ENCODE data around the gene MPDZ. TPM values are rescaled to one million over a fixed set of nuclear protein-coding genes. Genes with fewer than 3 reads are reported as not detected.

The MPDZ gene
- total and polyA plus RNA-seq, 2 of the 13 experiments (the other 11 are each of a cell fraction or from before 2014, with no cell fraction given), result 12.4 to 14.7 TPM

DNA sequence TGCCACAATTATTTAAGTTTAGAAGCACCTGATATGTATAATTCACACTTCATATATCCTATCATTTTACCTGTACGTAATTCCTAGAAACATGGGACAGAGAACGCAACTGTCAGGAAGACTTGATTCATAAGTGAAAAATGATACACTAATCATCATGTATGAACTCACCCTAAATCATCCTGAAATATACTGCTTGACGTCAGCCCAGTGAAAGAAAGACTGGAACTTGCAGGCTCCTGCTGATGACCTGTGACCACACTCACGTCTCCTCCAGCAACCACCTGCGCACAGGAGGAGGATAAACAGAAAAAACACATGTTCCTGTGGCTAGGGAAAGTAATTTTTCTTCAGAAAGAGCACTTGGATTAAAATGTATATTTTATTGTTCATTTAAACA lies 169.7 kb downstream of the MPDZ start (continued):
- TF ChIP-seq, protein P1, sequence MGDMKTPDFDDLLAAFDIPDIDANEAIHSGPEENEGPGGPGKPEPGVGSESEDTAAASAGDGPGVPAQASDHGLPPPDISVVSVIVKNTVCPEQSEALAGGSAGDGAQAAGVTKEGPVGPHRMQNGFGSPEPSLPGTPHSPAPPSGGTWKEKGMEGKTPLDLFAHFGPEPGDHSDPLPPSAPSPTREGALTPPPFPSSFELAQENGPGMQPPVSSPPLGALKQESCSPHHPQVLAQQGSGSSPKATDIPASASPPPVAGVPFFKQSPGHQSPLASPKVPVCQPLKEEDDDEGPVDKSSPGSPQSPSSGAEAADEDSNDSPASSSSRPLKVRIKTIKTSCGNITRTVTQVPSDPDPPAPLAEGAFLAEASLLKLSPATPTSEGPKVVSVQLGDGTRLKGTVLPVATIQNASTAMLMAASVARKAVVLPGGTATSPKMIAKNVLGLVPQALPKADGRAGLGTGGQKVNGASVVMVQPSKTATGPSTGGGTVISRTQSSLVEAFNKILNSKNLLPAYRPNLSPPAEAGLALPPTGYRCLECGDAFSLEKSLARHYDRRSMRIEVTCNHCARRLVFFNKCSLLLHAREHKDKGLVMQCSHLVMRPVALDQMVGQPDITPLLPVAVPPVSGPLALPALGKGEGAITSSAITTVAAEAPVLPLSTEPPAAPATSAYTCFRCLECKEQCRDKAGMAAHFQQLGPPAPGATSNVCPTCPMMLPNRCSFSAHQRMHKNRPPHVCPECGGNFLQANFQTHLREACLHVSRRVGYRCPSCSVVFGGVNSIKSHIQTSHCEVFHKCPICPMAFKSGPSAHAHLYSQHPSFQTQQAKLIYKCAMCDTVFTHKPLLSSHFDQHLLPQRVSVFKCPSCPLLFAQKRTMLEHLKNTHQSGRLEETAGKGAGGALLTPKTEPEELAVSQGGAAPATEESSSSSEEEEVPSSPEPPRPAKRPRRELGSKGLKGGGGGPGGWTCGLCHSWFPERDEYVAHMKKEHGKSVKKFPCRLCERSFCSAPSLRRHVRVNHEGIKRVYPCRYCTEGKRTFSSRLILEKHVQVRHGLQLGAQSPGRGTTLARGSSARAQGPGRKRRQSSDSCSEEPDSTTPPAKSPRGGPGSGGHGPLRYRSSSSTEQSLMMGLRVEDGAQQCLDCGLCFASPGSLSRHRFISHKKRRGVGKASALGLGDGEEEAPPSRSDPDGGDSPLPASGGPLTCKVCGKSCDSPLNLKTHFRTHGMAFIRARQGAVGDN (CRISPR knock-in tag; IDR thresholded peaks at IDR 0.05), result no peak
- no peak for TF ChIP-seq ZNF12 (CRISPR knock-in tag; IDR thresholded peaks at IDR 0.05)

DNA sequence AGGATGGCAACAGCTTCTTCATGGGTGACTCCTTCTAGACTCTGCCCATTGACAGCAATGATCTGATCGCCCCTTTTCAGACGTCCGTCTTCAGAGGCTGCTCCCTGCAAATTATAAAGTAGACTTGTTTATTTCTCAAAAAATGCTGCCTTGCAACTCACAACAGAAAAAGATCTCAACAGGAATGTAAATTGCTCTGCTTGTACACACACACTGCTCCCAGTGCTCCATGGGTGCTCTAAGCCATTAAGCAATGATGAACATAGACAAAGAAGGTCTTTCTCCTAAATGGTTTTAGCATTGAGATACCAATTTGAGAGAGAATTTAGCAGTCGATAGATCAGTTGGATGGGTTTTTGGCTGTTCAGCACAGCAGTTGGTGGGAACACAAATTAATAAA lies 172.5 kb downstream of the MPDZ start:
- Histone ChIP-seq H3K4me1 (ENCODE audit: insufficient read depth, low read length) (peaks cover 9% of the 10 kb centered on the region), H3K4me3 (replicated peaks in 1 of 3; ENCODE audit: insufficient read depth in 1 of 3, low read depth in 2 of 3, low read length in 3 of 3) (no peak overlapping the region), H3K27me3 (ENCODE audit: control insufficient read depth in 1 of 2, insufficient read depth in 2 of 2, low read length in 2 of 2) (no peaks in the 10 kb centered on the region), H4K20me1 (ENCODE audit: insufficient read depth, low read length) (no peaks in the 10 kb centered on the region), H3K27ac (ENCODE audit: extremely low read length, insufficient read depth, low read length) (no peak overlapping the region), H3K36me3 (replicated peaks in 1 of 2; ENCODE audit: control insufficient read depth in 1 of 2, insufficient read depth in 2 of 2, low read length in 2 of 2) (no peaks in the 10 kb centered on the region; a peak in 2 of 5 replicates), H2AFZ (ENCODE audit: low read length) (no peak overlapping the region), H3K79me2 (ENCODE audit: insufficient read depth, low read length) (no peaks in the 10 kb centered on the region), H3K9ac (ENCODE audit: insufficient read depth, low read depth, low read length) (no peak overlapping the region), H3K9me3 (ENCODE audit: low read length) (no peaks in the 10 kb centered on the region), H3K4me2 (ENCODE audit: low read depth, low read length) (no peak overlapping the region)
- DNase-seq (ENCODE audit: low spot score) (no peak), FAIRE-seq (no peak), ATAC-seq (no peak)
- ChIA-PET POLR2A (no interaction called here), CTCF (ENCODE audit: low intra/inter-chr PET ratio, low total read pairs) (no interaction called here)
- in situ Hi-C loops (cut with HindIII; ENCODE audit: extremely low pct_ligation_motif_present, low pct_unique_long_range_greater_than_20kb), result no loop called here
- intact Hi-C loops (cut with micrococcal nuclease; ENCODE audit: unreplicated experiment), result no loop called here
- WGBS (ENCODE audit: low lambda C conversion rate), result 93% methylated on average over 4 of the region's 4 CpGs
- no TSS peak for BruUV-seq (replicated peaks)
- TF ChIP-seq, protein P2, sequence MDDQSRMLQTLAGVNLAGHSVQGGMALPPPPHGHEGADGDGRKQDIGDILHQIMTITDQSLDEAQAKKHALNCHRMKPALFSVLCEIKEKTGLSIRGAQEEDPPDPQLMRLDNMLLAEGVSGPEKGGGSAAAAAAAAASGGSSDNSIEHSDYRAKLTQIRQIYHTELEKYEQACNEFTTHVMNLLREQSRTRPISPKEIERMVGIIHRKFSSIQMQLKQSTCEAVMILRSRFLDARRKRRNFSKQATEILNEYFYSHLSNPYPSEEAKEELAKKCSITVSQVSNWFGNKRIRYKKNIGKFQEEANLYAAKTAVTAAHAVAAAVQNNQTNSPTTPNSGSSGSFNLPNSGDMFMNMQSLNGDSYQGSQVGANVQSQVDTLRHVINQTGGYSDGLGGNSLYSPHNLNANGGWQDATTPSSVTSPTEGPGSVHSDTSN (CRISPR knock-in tag; IDR thresholded peaks at IDR 0.05; ENCODE audit: borderline replicate concordance), result no peak
- TF ChIP-seq KAT8 (CRISPR knock-in tag; IDR thresholded peaks at IDR 0.05), result no peak
- TF ChIP-seq, protein P3, sequence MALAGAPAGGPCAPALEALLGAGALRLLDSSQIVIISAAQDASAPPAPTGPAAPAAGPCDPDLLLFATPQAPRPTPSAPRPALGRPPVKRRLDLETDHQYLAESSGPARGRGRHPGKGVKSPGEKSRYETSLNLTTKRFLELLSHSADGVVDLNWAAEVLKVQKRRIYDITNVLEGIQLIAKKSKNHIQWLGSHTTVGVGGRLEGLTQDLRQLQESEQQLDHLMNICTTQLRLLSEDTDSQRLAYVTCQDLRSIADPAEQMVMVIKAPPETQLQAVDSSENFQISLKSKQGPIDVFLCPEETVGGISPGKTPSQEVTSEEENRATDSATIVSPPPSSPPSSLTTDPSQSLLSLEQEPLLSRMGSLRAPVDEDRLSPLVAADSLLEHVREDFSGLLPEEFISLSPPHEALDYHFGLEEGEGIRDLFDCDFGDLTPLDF (CRISPR knock-in tag; IDR thresholded peaks at IDR 0.05), result no peak
- TF ChIP-seq, protein P4, sequence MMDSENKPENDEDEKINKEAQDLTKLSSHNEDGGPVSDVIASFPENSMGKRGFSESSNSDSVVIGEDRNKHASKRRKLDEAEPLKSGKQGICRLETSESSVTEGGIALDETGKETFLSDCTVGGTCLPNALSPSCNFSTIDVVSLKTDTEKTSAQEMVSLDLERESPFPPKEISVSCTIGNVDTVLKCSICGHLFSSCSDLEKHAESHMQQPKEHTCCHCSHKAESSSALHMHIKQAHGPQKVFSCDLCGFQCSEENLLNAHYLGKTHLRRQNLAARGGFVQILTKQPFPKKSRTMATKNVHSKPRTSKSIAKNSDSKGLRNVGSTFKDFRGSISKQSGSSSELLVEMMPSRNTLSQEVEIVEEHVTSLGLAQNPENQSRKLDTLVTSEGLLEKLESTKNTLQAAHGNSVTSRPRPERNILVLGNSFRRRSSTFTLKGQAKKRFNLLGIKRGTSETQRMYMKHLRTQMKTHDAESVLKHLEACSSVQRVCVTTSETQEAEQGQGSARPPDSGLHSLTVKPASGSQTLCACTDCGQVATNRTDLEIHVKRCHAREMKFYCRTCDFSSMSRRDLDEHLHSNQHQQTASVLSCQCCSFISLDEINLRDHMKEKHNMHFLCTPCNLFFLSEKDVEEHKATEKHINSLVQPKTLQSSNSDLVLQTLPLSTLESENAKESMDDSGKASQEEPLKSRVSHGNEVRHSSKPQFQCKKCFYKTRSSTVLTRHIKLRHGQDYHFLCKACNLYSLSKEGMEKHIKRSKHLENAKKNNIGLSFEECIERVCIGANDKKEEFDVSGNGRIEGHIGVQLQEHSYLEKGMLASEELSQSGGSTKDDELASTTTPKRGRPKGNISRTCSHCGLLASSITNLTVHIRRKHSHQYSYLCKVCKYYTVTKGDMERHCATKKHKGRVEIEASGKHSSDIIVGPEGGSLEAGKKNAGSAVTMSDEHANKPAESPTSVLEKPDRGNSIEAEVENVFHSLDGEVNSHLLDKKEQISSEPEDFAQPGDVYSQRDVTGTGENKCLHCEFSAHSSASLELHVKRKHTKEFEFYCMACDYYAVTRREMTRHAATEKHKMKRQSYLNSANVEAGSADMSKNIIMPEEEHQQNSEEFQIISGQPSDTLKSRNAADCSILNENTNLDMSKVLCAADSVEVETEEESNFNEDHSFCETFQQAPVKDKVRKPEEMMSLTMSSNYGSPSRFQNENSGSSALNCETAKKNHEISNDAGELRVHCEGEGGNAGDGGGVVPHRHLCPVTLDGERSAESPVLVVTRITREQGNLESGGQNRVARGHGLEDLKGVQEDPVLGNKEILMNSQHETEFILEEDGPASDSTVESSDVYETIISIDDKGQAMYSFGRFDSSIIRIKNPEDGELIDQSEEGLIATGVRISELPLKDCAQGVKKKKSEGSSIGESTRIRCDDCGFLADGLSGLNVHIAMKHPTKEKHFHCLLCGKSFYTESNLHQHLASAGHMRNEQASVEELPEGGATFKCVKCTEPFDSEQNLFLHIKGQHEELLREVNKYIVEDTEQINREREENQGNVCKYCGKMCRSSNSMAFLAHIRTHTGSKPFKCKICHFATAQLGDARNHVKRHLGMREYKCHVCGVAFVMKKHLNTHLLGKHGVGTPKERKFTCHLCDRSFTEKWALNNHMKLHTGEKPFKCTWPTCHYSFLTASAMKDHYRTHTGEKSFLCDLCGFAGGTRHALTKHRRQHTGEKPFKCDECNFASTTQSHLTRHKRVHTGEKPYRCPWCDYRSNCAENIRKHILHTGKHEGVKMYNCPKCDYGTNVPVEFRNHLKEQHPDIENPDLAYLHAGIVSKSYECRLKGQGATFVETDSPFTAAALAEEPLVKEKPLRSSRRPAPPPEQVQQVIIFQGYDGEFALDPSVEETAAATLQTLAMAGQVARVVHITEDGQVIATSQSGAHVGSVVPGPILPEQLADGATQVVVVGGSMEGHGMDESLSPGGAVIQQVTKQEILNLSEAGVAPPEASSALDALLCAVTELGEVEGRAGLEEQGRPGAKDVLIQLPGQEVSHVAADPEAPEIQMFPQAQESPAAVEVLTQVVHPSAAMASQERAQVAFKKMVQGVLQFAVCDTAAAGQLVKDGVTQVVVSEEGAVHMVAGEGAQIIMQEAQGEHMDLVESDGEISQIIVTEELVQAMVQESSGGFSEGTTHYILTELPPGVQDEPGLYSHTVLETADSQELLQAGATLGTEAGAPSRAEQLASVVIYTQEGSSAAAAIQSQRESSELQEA (CRISPR knock-in tag; IDR thresholded peaks at IDR 0.05; ENCODE audit: not compliant biosample characterization), result no peak
- no peak for TF ChIP-seq PRPF4 (IDR thresholded peaks at IDR 0.05; ENCODE audit: low read depth, low read length, poor library complexity, severe bottlenecking)
- no peak for TF ChIP-seq ARID2 (CRISPR knock-in tag; IDR thresholded peaks at IDR 0.05; ENCODE audit: borderline replicate concordance)
